ENCODE data around the gene FALEC. TPM values are rescaled to one million over a fixed set of nuclear protein-coding genes. Genes with fewer than 3 reads are reported as not detected.

The FALEC gene
- total and polyA plus RNA-seq, 12 donors: 0.40 to 0.61 (median 0.50) TPM; not detected in 9

DNA sequence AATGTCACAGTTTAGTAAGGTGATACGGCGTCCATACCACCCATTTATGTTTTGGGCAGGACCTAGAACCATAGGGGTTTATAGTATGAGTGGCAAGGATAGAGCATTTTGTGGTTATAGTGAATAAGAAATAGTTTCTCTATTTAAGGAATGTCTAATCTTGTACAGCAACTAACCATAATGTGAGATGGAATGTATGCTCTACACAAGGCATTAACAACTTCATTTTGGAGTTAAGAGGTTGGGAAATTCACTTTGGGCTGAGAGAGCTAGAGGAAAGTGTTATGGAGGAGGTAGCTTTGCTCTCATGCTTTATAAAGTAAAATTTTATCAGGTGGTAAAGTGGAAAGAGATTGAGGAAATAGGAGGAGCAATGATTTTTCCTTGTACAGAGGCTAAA lies 66.8 kb downstream of the FALEC start:
- Histone ChIP-seq H3K9me3 (replicated peaks in 1 of 3) (no peaks in the 10 kb centered on the region), H3K4me3 (no peak overlapping the region), H3K27me3 (no peaks in the 10 kb centered on the region), H3K27ac (no peak overlapping the region), H3K4me1 (replicated peaks in 1 of 2) (peaks cover 8 to 9% of the 10 kb centered on the region in 2 donors), H3K36me3 (replicated peaks in 1 of 2) (peaks cover 0 to 3% of the 10 kb centered on the region in 2 donors)
- intact Hi-C loops (cut with DNase I): no loop called here
- TF ChIP-seq, protein P1, sequence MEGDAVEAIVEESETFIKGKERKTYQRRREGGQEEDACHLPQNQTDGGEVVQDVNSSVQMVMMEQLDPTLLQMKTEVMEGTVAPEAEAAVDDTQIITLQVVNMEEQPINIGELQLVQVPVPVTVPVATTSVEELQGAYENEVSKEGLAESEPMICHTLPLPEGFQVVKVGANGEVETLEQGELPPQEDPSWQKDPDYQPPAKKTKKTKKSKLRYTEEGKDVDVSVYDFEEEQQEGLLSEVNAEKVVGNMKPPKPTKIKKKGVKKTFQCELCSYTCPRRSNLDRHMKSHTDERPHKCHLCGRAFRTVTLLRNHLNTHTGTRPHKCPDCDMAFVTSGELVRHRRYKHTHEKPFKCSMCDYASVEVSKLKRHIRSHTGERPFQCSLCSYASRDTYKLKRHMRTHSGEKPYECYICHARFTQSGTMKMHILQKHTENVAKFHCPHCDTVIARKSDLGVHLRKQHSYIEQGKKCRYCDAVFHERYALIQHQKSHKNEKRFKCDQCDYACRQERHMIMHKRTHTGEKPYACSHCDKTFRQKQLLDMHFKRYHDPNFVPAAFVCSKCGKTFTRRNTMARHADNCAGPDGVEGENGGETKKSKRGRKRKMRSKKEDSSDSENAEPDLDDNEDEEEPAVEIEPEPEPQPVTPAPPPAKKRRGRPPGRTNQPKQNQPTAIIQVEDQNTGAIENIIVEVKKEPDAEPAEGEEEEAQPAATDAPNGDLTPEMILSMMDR (IDR thresholded peaks at IDR 0.05): no peak
- no peak for TF ChIP-seq POLR2A (IDR thresholded peaks at IDR 0.05)
- no peak for DNase-seq
- 71 to 100% (median 95%) methylated on average over 2 of the region's 2 CpGs for WGBS, 4 donors

Small RNAs within 50 kb of the gene (microRNA-seq; reads per million reads assigned to microRNA genes)
- 0 reads per million in 3 donors for gene MIR4257
- 0 reads per million in 3 donors for gene MIR6878

Small RNAs within 50 kb of the gene (small RNA-seq; reads per million reads assigned to genes)
- gene MIR4257 (0 reads per million in 2 donors), gene RN7SL473P (0 reads per million in 2 donors), gene RN7SL600P (0 to 0.24 reads per million in 2 donors)

Other genes with a start within 250 kb of the FALEC start
- gene APH1A, start 246.7 kb upstream of the FALEC start, total RNA-seq: 100 to 1,000 TPM; 102 to 179 (median 129) TPM
- 10 to 100 TPM; 59.4 to 96.6 (median 88.2) TPM for gene APH1A, start 246.7 kb upstream of the FALEC start, polyA plus RNA-seq
- 10 to 100 TPM in 2 of 9 donors, 1 to 10 TPM in 6, under 1 TPM in 1; 0.54 to 12.8 (median 8.6) TPM for gene C1orf54, start 243.0 kb upstream of the FALEC start, total RNA-seq
- 10 to 100 TPM in 2 of 3 donors, 1 to 10 TPM in 1; 7.8 to 30.8 (median 26.1) TPM for gene C1orf54, start 243.0 kb upstream of the FALEC start, polyA plus RNA-seq
- 10 to 100 TPM in 3 of 9 donors, 1 to 10 TPM in 6; 4.4 to 11.8 (median 8.9) TPM for gene CIART, start 233.2 kb upstream of the FALEC start, total RNA-seq
- gene CIART, start 233.2 kb upstream of the FALEC start, polyA plus RNA-seq: 10 to 100 TPM in 2 of 3 donors, 1 to 10 TPM in 1; 8.9 to 24.6 (median 19.2) TPM
- 100 to 1,000 TPM in 1 of 9 donors, 10 to 100 TPM in 8; 28.9 to 105 (median 86.8) TPM for gene MRPS21, start 221.9 kb upstream of the FALEC start, total RNA-seq
- 100 to 1,000 TPM; 112 to 367 (median 296) TPM for gene MRPS21, start 221.9 kb upstream of the FALEC start, polyA plus RNA-seq
- 10 to 100 TPM; 16.8 to 69.0 (median 38.1) TPM for gene PRPF3, start 194.2 kb upstream of the FALEC start, total RNA-seq
- 100 to 1,000 TPM in 2 of 3 donors, 10 to 100 TPM in 1; 51.5 to 107 (median 103) TPM for gene PRPF3, start 194.2 kb upstream of the FALEC start, polyA plus RNA-seq
- gene RPRD2, start 151.6 kb upstream of the FALEC start, total RNA-seq: 10 to 100 TPM; 11.3 to 44.5 (median 24.8) TPM
- gene RPRD2, start 151.6 kb upstream of the FALEC start, polyA plus RNA-seq: 10 to 100 TPM in 2 of 3 donors, 1 to 10 TPM in 1; 7.3 to 32.0 (median 11.2) TPM
- gene TARS2, start 28.3 kb upstream of the FALEC start, total RNA-seq: 10 to 100 TPM; 21.6 to 87.4 (median 31.6) TPM
- gene TARS2, start 28.3 kb upstream of the FALEC start, polyA plus RNA-seq: 10 to 100 TPM; 24.9 to 28.8 (median 28.2) TPM
- 10 to 100 TPM in 8 of 9 donors, 1 to 10 TPM in 1; 5.4 to 63.0 (median 19.8) TPM for gene ECM1, start 7.6 kb upstream of the FALEC start, total RNA-seq
- 10 to 100 TPM; 22.2 to 54.4 (median 44.4) TPM for gene ECM1, start 7.6 kb upstream of the FALEC start, polyA plus RNA-seq
- 10 to 100 TPM in 4 of 9 donors, 1 to 10 TPM in 5; 2.4 to 34.4 (median 6.0) TPM for gene ADAMTSL4, start 33.7 kb downstream of the FALEC start, total RNA-seq
- gene ADAMTSL4, start 33.7 kb downstream of the FALEC start, polyA plus RNA-seq: 10 to 100 TPM in 2 of 3 donors, 1 to 10 TPM in 1; 1.7 to 31.4 (median 31.1) TPM
- gene MCL1, start 63.9 kb downstream of the FALEC start, total RNA-seq: 100 to 1,000 TPM; 101 to 299 (median 199) TPM
- gene MCL1, start 63.9 kb downstream of the FALEC start, polyA plus RNA-seq: 100 to 1,000 TPM in 1 of 3 donors, 10 to 100 TPM in 2; 57.4 to 187 (median 90.5) TPM
- gene ENSA, start 113.9 kb downstream of the FALEC start, total RNA-seq: 100 to 1,000 TPM in 6 of 9 donors, 10 to 100 TPM in 3; 91.8 to 167 (median 114) TPM
- gene ENSA, start 113.9 kb downstream of the FALEC start, polyA plus RNA-seq: 100 to 1,000 TPM in 2 of 3 donors, 10 to 100 TPM in 1; 100.0 to 215 (median 110) TPM
- 10 to 100 TPM; 19.9 to 45.3 (median 24.9) TPM for gene GOLPH3L, start 181.4 kb downstream of the FALEC start, total RNA-seq
- gene GOLPH3L, start 181.4 kb downstream of the FALEC start, polyA plus RNA-seq: 10 to 100 TPM in 1 of 3 donors, 1 to 10 TPM in 2; 6.7 to 98.3 (median 9.6) TPM
- gene HORMAD1, start 205.1 kb downstream of the FALEC start, total RNA-seq: under 1 TPM in 4 of 9 donors, not detected in 5; 0.14 to 0.46 (median 0.27) TPM
- not detected for gene HORMAD1, start 205.1 kb downstream of the FALEC start, polyA plus RNA-seq

Data from adrenal gland (tissue), 12 donors.